Measurements from ENCODE around the gene ABLIM1. TPM values are rescaled to one million over a fixed set of nuclear protein-coding genes. Genes with fewer than 3 reads are reported as not detected.
A peak's percentile ranks its signal among the peaks of the same experiment; 100 is the strongest.

ABLIM1 gene
- total and polyA plus RNA-seq, 4 donors: 20.0 to 135 (median 59.9) TPM

DNA sequence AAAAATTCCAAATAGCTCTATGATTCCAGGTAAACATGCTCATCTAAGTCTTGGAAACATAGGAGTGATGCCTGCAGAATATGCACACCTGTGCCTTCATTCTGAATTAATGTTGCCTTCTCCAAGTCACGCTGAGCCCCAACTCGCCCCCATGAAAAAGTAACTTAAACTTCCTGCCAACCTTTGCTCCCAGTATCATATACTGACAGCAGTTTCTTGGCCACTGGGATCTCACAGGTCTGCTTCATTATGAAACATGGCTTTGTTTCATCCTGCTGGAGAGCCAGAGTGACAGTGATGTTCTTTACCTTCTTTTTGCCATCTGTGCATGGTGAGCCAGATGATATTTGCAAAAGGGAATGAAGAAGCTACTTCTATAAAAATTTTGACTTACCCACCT lies 34.9 kb downstream of the ABLIM1 start:
- no peak for DNase-seq
- TF ChIP-seq, protein P1, sequence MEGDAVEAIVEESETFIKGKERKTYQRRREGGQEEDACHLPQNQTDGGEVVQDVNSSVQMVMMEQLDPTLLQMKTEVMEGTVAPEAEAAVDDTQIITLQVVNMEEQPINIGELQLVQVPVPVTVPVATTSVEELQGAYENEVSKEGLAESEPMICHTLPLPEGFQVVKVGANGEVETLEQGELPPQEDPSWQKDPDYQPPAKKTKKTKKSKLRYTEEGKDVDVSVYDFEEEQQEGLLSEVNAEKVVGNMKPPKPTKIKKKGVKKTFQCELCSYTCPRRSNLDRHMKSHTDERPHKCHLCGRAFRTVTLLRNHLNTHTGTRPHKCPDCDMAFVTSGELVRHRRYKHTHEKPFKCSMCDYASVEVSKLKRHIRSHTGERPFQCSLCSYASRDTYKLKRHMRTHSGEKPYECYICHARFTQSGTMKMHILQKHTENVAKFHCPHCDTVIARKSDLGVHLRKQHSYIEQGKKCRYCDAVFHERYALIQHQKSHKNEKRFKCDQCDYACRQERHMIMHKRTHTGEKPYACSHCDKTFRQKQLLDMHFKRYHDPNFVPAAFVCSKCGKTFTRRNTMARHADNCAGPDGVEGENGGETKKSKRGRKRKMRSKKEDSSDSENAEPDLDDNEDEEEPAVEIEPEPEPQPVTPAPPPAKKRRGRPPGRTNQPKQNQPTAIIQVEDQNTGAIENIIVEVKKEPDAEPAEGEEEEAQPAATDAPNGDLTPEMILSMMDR (IDR thresholded peaks at IDR 0.05; ENCODE audit: control extremely low read depth, extremely low read depth): no peak
- Histone ChIP-seq H3K27me3 (ENCODE audit: control insufficient read depth in 3 of 3, insufficient read depth in 3 of 3, low read length in 2 of 3) (no peaks in the 10 kb centered on the region), H3K36me3 (ENCODE audit: control insufficient read depth in 4 of 4, insufficient read depth in 4 of 4, low read length in 4 of 4) (peaks cover 0 to 7% (median 1%) of the 10 kb centered on the region in 4 donors), H3K4me1 (ENCODE audit: control insufficient read depth in 5 of 5, insufficient read depth in 5 of 5, low read length in 5 of 5) (peaks cover 0 to 34% (median 0%) of the 10 kb centered on the region in 5 donors), H3K9me3 (ENCODE audit: control insufficient read depth in 4 of 4, insufficient read depth in 3 of 4, low read length in 3 of 4) (peaks cover 0 to 3% (median 0%) of the 10 kb centered on the region in 4 donors), H3K4me3 (no peak overlapping the region), H3K9ac (ENCODE audit: insufficient read depth in 1 of 2, low read length in 2 of 2) (no peak overlapping the region), H3K27ac (ENCODE audit: low read depth in 1 of 2, low read length in 1 of 2) (peak overlapping the region in 1 of 2 donors; percentile 71)
- ATAC-seq (ENCODE audit: insufficient read depth, low FRiP score): no peak
- 88 to 92% methylated on average over 2 of the region's 2 CpGs for WGBS, 2 donors

DNA sequence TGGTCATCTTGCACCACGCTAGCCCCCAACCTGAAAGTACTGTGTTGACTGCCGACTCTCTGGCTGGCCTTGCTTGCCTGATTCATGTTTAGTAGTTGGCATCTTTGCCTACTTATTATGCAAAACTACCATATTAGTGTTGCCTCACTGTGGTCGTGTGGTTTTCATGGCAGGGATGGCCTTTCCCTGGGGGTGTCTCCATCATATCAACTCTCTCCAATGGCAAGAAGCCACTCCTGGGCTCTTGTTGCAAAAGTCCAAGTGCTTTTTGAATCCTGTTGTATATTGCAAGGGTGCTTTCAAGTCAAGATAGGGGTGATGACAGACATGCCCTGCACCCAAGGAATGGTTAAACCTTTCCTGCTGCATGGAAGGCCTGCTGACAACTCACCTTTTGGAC lies 39.4 kb downstream of the ABLIM1 start:
- peaks cover 0 to 35% (median 3%) of the 10 kb centered on the region in 5 donors for H3K4me1 ChIP-seq (ENCODE audit: control insufficient read depth in 5 of 5, insufficient read depth in 5 of 5, low read length in 5 of 5)
- peaks cover 0 to 2% (median 0%) of the 10 kb centered on the region in 4 donors for H3K36me3 ChIP-seq (ENCODE audit: control insufficient read depth in 4 of 4, insufficient read depth in 4 of 4, low read length in 4 of 4)
- H3K27me3 ChIP-seq (ENCODE audit: control insufficient read depth in 3 of 3, insufficient read depth in 3 of 3, low read length in 2 of 3): no peaks in the 10 kb centered on the region
- 75 to 86% methylated on average over 3 of the region's 3 CpGs for WGBS, 2 donors
- TF ChIP-seq, protein P1 (IDR thresholded peaks at IDR 0.05; ENCODE audit: control extremely low read depth, extremely low read depth): no peak
- DNase-seq: no peak
- H3K9ac ChIP-seq (ENCODE audit: insufficient read depth in 1 of 2, low read length in 2 of 2): no peak overlapping the region
- no peaks in the 10 kb centered on the region for H3K9me3 ChIP-seq (ENCODE audit: control insufficient read depth in 4 of 4, insufficient read depth in 3 of 4, low read length in 3 of 4)
- no peak for ATAC-seq (ENCODE audit: insufficient read depth, low FRiP score)
- H3K27ac ChIP-seq (ENCODE audit: low read depth in 1 of 2, low read length in 1 of 2): no peak overlapping the region
- no peak overlapping the region for H3K4me3 ChIP-seq

DNA sequence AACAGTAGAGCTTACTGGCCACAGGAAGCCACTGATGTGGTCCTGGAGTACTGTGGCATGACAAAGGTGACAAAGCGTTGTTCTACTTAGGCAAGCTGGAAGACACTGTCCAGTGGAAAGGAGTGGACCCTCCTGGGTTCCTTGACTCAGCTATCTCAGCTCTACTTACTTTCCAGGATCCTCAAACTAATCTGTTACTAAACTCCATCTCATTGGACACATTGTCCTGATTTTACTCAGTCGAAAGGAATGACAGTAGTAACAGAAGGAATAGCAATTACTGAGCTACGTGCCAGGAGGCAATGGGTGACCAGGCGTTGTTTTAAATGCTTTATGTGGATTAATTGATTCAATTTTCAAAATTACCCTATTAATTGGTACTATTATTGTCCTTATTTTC lies 41.6 kb downstream of the ABLIM1 start:
- Histone ChIP-seq H3K27ac (ENCODE audit: low read depth in 1 of 2, low read length in 1 of 2) (peak overlapping the region in 1 of 2 donors; percentile 54), H3K4me1 (ENCODE audit: control insufficient read depth in 5 of 5, insufficient read depth in 5 of 5, low read length in 5 of 5) (peaks cover 0 to 44% (median 12%) of the 10 kb centered on the region in 5 donors), H3K36me3 (ENCODE audit: control insufficient read depth in 4 of 4, insufficient read depth in 4 of 4, low read length in 4 of 4) (peaks cover 0 to 2% (median 0%) of the 10 kb centered on the region in 4 donors), H3K27me3 (ENCODE audit: control insufficient read depth in 3 of 3, insufficient read depth in 3 of 3, low read length in 2 of 3) (no peaks in the 10 kb centered on the region), H3K4me3 (no peak overlapping the region), H3K9ac (ENCODE audit: insufficient read depth in 1 of 2, low read length in 2 of 2) (no peak overlapping the region), H3K9me3 (ENCODE audit: control insufficient read depth in 4 of 4, insufficient read depth in 3 of 4, low read length in 3 of 4) (no peaks in the 10 kb centered on the region)
- ATAC-seq (ENCODE audit: insufficient read depth, low FRiP score) (no peak), DNase-seq (no peak)
- WGBS, 2 donors: 94 to 96% methylated on average over 4 of the region's 4 CpGs
- TF ChIP-seq, protein P1 (IDR thresholded peaks at IDR 0.05; ENCODE audit: control extremely low read depth, extremely low read depth): no peak

DNA sequence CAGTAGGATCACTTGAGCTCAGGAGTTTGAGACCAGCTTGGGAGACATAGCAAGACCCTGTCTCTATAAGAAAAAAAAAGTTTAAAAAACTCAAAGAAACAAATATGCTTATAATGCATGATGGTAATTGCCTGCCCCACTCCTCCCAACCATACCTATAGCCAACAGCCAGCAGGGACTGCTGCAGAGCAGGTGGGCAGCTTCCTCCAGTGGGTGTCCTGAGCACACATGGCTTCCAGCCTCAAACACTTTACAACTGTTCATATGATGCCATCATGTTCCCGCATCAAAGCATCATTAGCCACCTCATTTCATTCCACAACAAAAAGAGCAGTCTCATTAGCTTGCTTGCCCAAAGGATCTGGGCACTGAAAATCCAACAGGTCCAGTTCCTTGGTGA lies 42.0 kb downstream of the ABLIM1 start:
- TF ChIP-seq, protein P1 (IDR thresholded peaks at IDR 0.05; ENCODE audit: control extremely low read depth, extremely low read depth): no peak
- 90 to 95% methylated on average over 1 of the region's 1 CpG for WGBS, 2 donors
- Histone ChIP-seq H3K9me3 (ENCODE audit: control insufficient read depth in 4 of 4, insufficient read depth in 3 of 4, low read length in 3 of 4) (no peaks in the 10 kb centered on the region), H3K36me3 (ENCODE audit: control insufficient read depth in 4 of 4, insufficient read depth in 4 of 4, low read length in 4 of 4) (peaks cover 0 to 2% (median 0%) of the 10 kb centered on the region in 4 donors), H3K27ac (ENCODE audit: low read depth in 1 of 2, low read length in 1 of 2) (peak overlapping the region in 1 of 2 donors; percentile 37), H3K4me1 (ENCODE audit: control insufficient read depth in 5 of 5, insufficient read depth in 5 of 5, low read length in 5 of 5) (peaks cover 0 to 44% (median 12%) of the 10 kb centered on the region in 5 donors), H3K27me3 (ENCODE audit: control insufficient read depth in 3 of 3, insufficient read depth in 3 of 3, low read length in 2 of 3) (no peaks in the 10 kb centered on the region), H3K9ac (ENCODE audit: insufficient read depth in 1 of 2, low read length in 2 of 2) (no peak overlapping the region), H3K4me3 (no peak overlapping the region)
- DNase-seq (no peak), ATAC-seq (ENCODE audit: insufficient read depth, low FRiP score) (no peak)
